CD14-positive monocyte (primary cell): ENCODE data around the gene PDXP. TPM values are rescaled to one million over a fixed set of nuclear protein-coding genes. Genes with fewer than 3 reads are reported as not detected.

Experiments used
- DNase-seq, 3 donors: peaks; one replicate each; pipeline ENCODE4 v3.0.0-alpha.2; 2011 to 2022
- H2AFZ ChIP-seq: 2 replicates; pipeline ENCODE4 v1.6.0; 2012; ENCODE audit warnings: mild to moderate bottlenecking, low read depth, low read length, inconsistent platforms; ENCODE audit not compliant: insufficient read depth, poor library complexity, severe bottlenecking
- H3K27ac ChIP-seq, 2 donors: 1 replicate in 1 of 2; 2 replicates in 1 of 2; pipeline ENCODE4 v1.5.1; 2012 to 2013; ENCODE audit warnings: low read length in 2 of 2, control low read depth in 1 of 2, inconsistent platforms in 1 of 2, low read depth in 1 of 2, mild to moderate bottlenecking in 1 of 2
- H3K27me3 ChIP-seq, 2 donors: one replicate each; pipeline versions ENCODE4 v1.6.0 to v1.6.1; 2011 to 2013; ENCODE audit warnings: low read length in 2 of 2; ENCODE audit not compliant: control insufficient read depth in 2 of 2, insufficient read depth in 2 of 2
- H3K36me3 ChIP-seq, 2 donors: replicated peaks in 1 of 2; 1 replicate in 1 of 2; 2 replicates in 1 of 2; pipeline versions ENCODE4 v1.5.1 to v1.6.1; 2012 to 2013; ENCODE audit warnings: low read length in 2 of 2, control low read depth in 1 of 2, inconsistent platforms in 1 of 2, mild to moderate bottlenecking in 1 of 2; ENCODE audit not compliant: insufficient read depth in 2 of 2, control insufficient read depth in 1 of 2
- H3K4me1 ChIP-seq, 2 donors: 1 replicate in 1 of 2; 2 replicates in 1 of 2; pipeline versions ENCODE4 v1.5.1 to v1.6.1; 2012 to 2013; ENCODE audit warnings: low read length in 2 of 2, control low read depth in 1 of 2, inconsistent platforms in 1 of 2, mild to moderate bottlenecking in 1 of 2, moderate library complexity in 1 of 2; ENCODE audit not compliant: insufficient read depth in 2 of 2, control insufficient read depth in 1 of 2
- H3K4me2 ChIP-seq: replicated peaks from 2 replicates; pipeline ENCODE3; 2012; ENCODE audit warnings: low read length, moderate library complexity, mild to moderate bottlenecking; ENCODE audit not compliant: poor library complexity, severe bottlenecking; ENCODE audit errors: extremely low read depth
- H3K4me3 ChIP-seq, 3 experiments: fragments of 200-600 bp in 1 of 3; sonication (generic) in 1 of 3; replicated peaks in 1 of 3; 1 replicate in 2 of 3; 2 replicates in 1 of 3; pipeline ENCODE4 v1.5.1; 2011 to 2013; ENCODE audit warnings: low read length in 3 of 3, mild to moderate bottlenecking in 3 of 3, control low read depth in 2 of 3, low read depth in 2 of 3, inconsistent platforms in 1 of 3, moderate library complexity in 1 of 3
- H3K79me2 ChIP-seq: 2 replicates; pipeline ENCODE4 v1.6.0; 2012; ENCODE audit warnings: mild to moderate bottlenecking, control low read depth, inconsistent platforms, low read length, moderate library complexity; ENCODE audit not compliant: insufficient read depth
- H3K9ac ChIP-seq: 2 replicates; pipeline ENCODE4 v1.6.0; 2017; ENCODE audit warnings: low read length, mild to moderate bottlenecking; ENCODE audit not compliant: insufficient read depth, poor library complexity, severe bottlenecking
- H3K9me3 ChIP-seq, 2 donors: replicated peaks in 1 of 2; 1 replicate in 1 of 2; 2 replicates in 1 of 2; pipeline versions ENCODE4 v1.5.1 to v1.6.1; 2012 to 2013; ENCODE audit warnings: low read length in 2 of 2, control low read depth in 1 of 2; ENCODE audit not compliant: control insufficient read depth in 1 of 2, insufficient read depth in 1 of 2
- H4K20me1 ChIP-seq: 2 replicates; pipeline ENCODE4 v1.6.0; 2012; ENCODE audit warnings: mild to moderate bottlenecking, low read length, control low read depth, moderate library complexity; ENCODE audit not compliant: insufficient read depth
- H3K27ac Mint-ChIP-seq, 7 donors: one replicate each; pipeline ENCODE4 v1.8.0; 2020; ENCODE audit warnings: mild to moderate bottlenecking in 7 of 7, mixed read lengths in 7 of 7, moderate library complexity in 6 of 7, inconsistent platforms in 2 of 7
- H3K27me3 Mint-ChIP-seq, 3 donors: one replicate each; pipeline ENCODE4 v1.8.0; 2021 to 2022; ENCODE audit warnings: low read depth in 3 of 3, mild to moderate bottlenecking in 3 of 3, mixed read lengths in 3 of 3, moderate library complexity in 3 of 3, inconsistent platforms in 1 of 3
- H3K36me3 Mint-ChIP-seq, 2 donors: one replicate each; pipeline ENCODE4 v1.8.0; 2020; ENCODE audit warnings: mixed read lengths in 2 of 2, inconsistent platforms in 1 of 2, mild to moderate bottlenecking in 1 of 2
- H3K4me1 Mint-ChIP-seq: one replicate; pipeline ENCODE4 v1.8.0; 2020; ENCODE audit warnings: mild to moderate bottlenecking, mixed read lengths
- H3K4me3 Mint-ChIP-seq, 2 donors: one replicate each; pipeline ENCODE4 v1.8.0; 2020; ENCODE audit warnings: mild to moderate bottlenecking in 2 of 2, mixed read lengths in 2 of 2, moderate library complexity in 1 of 2
- H3K9me3 Mint-ChIP-seq, 7 donors: one replicate each; pipeline ENCODE4 v1.8.0; 2020 to 2022; ENCODE audit warnings: mixed read lengths in 7 of 7, mild to moderate bottlenecking in 6 of 7, moderate library complexity in 6 of 7, inconsistent platforms in 2 of 7
- CTCF ChIP-seq: fragments of 200-600 bp; IDR thresholded peaks from one replicate; pipeline ENCODE4 v1.8.0; 2022; ENCODE audit warnings: antibody characterized with exemption, mild to moderate bottlenecking
- WGBS: methylation state at CpG from one replicate; pipeline ENCODE4 v1.1.5; 2013; ENCODE audit warnings: missing lambda C conversion rate; ENCODE audit not compliant: insufficient coverage; 5-methylcytosine and 5-hydroxymethylcytosine counted together
- intact Hi-C, 2 donors: fragments of 100-400 bp; cut with micrococcal nuclease; formaldehyde crosslinking; loops; one replicate each; pipeline versions ENCODE4 v1.15.0 to v1.15.1; 2023
- polyA plus RNA-seq, 3 donors: library from polyadenylated mRNA; depleted of rRNA in 1 of 3; unstranded in 2 of 3; stranded (reverse) in 1 of 3; fragments of 300-500 nt in 2 of 3; fragments of >200 nt in 1 of 3; fragmentation: Illumina TruSeq in 2 of 3; gene quantifications; 1 replicate in 2 of 3; 2 replicates in 1 of 3; pipeline ENCODE4 v1.2.3, GENCODE V29; 2012 to 2021

The PDXP gene
- polyA plus RNA-seq, 3 donors: 1.0 to 4.7 (median 4.3) TPM

DNA sequence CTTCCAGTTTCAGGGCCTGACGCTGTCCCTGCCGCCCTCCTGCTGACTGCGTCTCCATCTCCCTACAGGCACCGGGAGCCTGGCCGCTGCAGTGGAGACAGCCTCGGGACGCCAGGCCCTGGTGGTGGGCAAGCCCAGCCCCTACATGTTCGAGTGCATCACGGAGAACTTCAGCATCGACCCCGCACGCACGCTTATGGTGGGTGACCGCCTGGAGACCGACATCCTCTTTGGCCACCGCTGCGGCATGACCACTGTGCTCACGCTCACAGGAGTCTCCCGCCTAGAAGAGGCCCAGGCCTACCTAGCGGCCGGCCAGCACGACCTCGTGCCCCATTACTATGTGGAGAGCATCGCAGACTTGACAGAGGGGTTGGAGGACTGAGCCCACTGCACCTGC is 7.0 kb downstream of the PDXP start:
- no peaks in the 10 kb centered on the region for H3K27me3 ChIP-seq
- no peak overlapping the region for H3K27ac Mint-ChIP-seq
- H4K20me1 ChIP-seq: peaks cover 10% of the 10 kb centered on the region
- no peaks in the 10 kb centered on the region for H3K9me3 Mint-ChIP-seq
- 96% methylated on average over 23 of the region's 24 CpGs for WGBS
- peaks cover 42% of the 10 kb centered on the region for H3K79me2 ChIP-seq
- no peak for DNase-seq
- intact Hi-C loops: no loop called here
- peaks cover 6 to 17% of the 10 kb centered on the region in 2 donors for H3K36me3 ChIP-seq
- no peak overlapping the region for H3K27ac ChIP-seq
- peaks cover 9 to 30% of the 10 kb centered on the region in 2 donors for H3K36me3 Mint-ChIP-seq
- H3K9ac ChIP-seq: no peak overlapping the region
- no peak overlapping the region for H3K4me2 ChIP-seq
- peaks cover 0 to 4% (median 3%) of the 10 kb centered on the region in 3 donors for H3K27me3 Mint-ChIP-seq
- no peak for TF ChIP-seq CTCF
- peaks cover 19% of the 10 kb centered on the region for H3K4me1 Mint-ChIP-seq
- H3K4me1 ChIP-seq: peaks cover 18 to 21% of the 10 kb centered on the region in 2 donors
- no peaks in the 10 kb centered on the region for H3K9me3 ChIP-seq
- H3K4me3 Mint-ChIP-seq: no peak overlapping the region
- no peak overlapping the region for H2AFZ ChIP-seq
- no peak overlapping the region for H3K4me3 ChIP-seq

GRCh38 chr22:37669586-37669985 is 11.1 kb downstream of the PDXP start:
- no peak for DNase-seq
- H3K27ac ChIP-seq: no peak overlapping the region
- H3K27me3 Mint-ChIP-seq: peaks cover 0 to 4% (median 4%) of the 10 kb centered on the region in 3 donors
- peaks cover 20% of the 10 kb centered on the region for H3K79me2 ChIP-seq
- peaks cover 6 to 17% of the 10 kb centered on the region in 2 donors for H3K36me3 ChIP-seq
- no peaks in the 10 kb centered on the region for H3K9me3 Mint-ChIP-seq
- intact Hi-C loops: no loop called here
- no peak for TF ChIP-seq CTCF
- peaks cover 4% of the 10 kb centered on the region for H4K20me1 ChIP-seq
- H3K9me3 ChIP-seq: no peaks in the 10 kb centered on the region
- H3K4me3 Mint-ChIP-seq: no peak overlapping the region
- peaks cover 29 to 30% of the 10 kb centered on the region in 2 donors for H3K4me1 ChIP-seq
- peaks cover 28% of the 10 kb centered on the region for H3K4me1 Mint-ChIP-seq
- H2AFZ ChIP-seq: no peak overlapping the region
- WGBS: 83% methylated on average over 4 of the region's 6 CpGs
- H3K9ac ChIP-seq: no peak overlapping the region
- no peak overlapping the region for H3K4me3 ChIP-seq
- no peak overlapping the region for H3K4me2 ChIP-seq
- H3K27me3 ChIP-seq: no peaks in the 10 kb centered on the region
- peak overlapping the region in 1 of 7 donors; percentile 52 for H3K27ac Mint-ChIP-seq
- H3K36me3 Mint-ChIP-seq: peaks cover 9 to 30% of the 10 kb centered on the region in 2 donors
